ENCODE results near the gene ASXL3.
A peak's percentile ranks its signal among the peaks of the same experiment; 100 is the strongest.

ASXL3 gene

DNA sequence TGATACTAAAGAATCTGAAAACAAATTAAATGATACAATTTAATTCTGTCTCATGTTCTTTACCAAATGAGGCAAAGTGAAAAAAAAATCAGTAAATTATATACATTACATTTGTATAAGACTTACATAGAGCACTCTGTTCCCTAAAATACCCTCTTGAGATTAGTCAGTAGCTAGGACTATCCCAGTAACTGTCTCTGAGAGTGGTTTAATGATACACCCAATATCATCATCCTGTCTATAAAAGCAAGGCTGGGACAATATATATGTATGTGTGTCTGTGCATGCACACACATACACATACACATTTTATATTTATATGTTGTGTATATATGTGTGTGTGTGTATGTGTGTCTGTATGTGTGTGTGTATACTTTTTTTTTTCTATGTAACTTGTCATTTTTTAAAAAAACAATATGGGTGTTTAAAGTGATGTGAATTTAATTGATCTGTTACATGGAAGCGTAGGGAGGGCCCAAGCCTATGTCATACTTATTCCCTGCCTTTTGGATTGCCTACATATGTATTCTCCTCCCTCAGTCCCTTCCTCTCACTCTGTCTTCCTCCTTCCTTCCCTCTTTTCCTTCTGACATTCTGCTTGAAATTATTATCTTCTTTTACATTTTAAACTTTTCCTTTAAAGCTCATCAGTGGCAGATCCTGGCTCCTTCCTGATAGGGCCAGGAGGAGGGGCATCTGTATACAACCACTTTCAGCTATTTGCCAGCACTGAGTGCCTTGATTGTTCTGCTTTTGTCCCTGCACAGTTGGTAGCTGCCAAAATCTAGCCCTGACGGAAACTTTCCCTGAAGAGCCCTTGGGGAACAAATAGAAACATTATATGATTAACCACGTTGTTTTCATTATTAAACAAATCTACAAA, 6.8 kb downstream of the ASXL3 start:
- DNase-seq: no peak

DNA sequence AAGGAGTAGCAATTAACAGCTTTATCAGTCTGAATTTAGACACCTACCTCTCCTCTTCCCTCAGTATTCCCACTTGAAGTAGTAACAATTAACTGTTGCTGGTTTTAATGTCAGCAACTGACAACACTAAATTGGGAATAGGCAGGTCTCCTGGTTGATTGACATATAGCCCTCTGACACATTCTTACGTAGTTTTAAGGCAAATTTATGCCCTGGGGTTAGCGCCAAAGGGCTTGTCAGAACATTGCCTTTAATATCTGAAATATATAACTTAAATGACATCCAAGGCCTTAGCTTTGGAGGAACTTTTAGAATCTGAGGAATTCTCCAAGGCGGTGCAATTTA, 7.4 kb downstream of the ASXL3 start:
- DNase-seq: no peak

DNA sequence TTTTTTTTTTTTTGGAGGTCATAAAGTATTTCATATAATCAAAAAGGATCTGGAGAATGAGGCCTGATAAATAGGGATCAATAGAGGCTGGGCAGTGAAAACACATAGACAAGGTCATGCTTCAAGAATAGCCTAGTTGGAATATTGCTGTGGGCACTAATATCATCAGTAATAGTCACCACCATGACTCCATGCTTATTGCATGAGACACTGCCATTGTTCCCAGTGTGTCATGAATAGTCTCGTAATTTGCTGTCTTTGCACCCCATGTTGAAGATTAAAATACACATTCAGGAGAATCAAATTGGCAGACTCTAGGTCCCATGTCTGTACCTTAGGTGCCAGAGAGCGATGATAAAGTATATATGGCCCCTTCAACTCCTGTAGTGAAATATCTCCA, 10.3 kb downstream of the ASXL3 start:
- no peak for DNase-seq

DNA sequence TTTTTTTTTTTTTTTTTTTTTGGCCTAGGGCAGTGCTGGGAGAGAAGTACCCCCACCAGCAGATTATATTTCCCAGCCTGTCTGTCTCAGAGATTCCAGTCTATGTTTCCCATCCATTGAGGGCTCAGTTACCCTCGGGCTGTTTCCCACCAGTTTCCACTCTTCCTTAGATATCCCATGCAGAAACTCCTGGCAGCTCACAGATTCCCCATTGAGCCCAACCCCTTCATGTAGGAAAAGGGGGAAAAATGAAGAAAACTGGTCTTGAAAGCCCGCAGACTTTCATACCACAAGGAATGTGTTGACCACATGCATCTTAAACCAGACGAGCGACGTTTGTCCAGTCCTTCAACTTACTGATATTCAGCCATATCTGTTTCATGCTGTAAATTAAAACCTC, 15.2 kb downstream of the ASXL3 start:
- DNase-seq: no peak

DNA sequence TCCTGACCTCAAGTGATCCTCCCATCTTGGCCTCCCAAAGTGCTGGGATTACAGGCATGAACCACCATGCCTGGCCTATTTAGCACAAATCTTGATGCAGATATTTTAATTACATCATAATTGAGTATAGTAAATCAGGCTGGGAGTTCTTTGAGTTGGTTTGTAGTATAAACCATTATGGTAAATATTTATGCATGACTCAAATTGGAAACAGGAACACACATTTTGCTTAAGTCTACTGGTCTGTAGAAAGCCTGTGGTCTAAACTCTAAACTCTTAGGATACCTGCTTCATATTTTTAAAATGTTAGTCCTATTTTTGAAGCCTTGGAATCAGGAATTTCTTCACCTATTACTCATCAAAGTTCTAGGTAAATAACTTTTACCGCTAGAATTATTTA, 16.8 kb downstream of the ASXL3 start:
- no peak for DNase-seq

DNA sequence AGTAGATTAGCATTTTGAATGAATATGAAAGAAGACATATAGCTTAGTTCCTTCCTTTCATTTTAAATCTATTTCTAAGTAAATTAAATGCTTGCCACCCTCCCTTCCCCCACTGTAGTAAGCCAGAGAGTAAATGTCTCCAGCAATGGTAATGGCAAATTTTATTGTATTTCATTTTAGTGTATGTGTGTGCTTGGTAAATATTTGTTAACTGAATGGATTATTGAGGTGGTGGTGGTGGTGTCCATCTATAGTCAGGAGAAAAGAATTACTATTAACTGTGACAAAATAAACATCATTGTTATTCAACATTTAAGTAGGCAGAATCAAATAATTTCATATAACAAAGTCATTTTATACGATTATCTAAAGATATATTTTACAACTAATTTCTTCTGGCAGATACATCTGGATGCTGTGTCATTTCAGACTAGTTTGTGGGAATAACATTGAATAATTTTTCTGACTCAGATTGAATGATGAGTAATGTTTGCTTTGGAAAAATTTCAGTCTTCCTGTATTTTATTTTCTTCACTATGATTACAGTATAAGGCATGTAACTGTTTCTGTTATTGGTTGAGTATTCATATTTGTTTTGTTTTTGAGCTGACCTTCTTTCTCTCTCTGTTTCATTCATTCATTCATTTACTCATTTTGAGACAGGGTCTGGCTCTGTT, 18.3 kb downstream of the ASXL3 start:
- DNase-seq: no peak

DNA sequence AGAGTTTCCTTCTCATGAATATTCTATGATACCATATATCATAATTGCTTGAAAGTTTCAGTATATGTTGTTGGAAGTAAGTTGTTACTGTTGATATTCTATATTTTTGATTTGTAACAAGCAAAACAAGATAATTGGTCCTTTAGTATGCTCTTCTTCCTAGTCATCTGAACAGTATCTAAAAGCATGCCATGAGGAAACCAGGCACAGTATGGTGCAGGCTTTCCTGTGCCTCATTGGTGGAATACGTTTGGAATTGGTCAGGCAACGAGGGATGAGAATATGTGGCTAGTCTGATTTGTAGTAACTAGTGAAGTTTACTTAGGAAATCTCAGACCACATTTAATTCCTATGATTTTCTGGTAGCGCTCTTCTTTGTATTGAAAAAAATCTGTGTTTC, 22.8 kb downstream of the ASXL3 start:
- DNase-seq: no peak

DNA sequence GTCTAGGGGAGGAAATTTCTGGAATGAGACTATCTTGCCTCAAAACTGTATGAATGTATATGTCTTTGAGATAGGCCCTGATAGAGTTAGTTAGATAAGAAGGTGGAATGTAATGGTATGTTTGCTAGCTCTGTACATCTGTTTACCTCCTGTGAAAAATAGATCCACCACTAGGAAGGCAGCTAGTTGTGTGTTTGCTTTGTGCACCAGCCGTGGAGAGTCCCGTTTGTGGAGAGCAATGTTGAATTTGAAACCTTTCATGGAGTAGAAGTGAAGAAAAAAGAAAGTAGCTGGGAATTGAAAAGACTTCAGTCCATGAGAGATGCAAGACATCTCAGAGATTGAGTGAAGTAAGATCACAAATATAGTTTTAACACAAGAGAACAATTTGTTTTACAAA, 25.4 kb downstream of the ASXL3 start:
- DNase-seq: no peak

DNA sequence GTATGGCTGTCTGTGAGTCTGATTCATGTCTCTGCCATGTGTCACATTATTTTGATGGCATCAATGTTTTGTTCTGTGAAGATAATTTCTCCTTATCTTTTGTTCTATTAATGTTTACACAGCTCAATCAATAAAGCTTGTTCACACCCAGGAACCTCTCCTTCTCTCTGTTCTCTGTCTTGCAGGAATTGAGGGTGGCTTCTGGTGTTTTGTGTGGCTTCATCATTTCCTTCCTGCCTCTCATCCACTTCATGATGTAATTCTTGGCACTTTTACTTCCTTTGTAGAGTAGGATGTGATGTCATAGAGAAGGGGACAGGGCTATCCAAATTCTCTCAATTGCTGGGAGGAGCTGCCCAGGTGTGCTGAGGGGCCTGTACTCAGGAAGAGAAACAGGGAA, 27.2 kb downstream of the ASXL3 start:
- no peak for DNase-seq

DNA sequence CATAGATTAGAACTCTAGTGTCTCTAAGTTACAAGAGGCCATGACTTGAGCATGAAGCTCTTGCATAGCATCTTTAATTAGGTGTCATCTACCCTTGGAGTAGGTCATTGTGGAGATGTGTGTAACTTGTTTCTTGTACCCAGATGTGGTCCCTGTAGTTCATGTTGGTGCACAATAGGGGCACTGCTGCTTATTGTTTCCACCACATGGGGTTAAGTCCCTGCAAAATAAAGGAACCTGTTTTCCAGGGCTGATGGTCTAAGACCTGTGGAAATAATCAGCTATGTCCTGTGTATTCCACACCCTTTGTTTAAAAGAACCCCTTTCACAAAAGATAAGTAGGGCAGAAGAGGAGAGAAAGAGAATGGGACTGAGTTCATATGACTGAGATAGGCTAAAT, 28.6 kb downstream of the ASXL3 start:
- DNase-seq: no peak

DNA sequence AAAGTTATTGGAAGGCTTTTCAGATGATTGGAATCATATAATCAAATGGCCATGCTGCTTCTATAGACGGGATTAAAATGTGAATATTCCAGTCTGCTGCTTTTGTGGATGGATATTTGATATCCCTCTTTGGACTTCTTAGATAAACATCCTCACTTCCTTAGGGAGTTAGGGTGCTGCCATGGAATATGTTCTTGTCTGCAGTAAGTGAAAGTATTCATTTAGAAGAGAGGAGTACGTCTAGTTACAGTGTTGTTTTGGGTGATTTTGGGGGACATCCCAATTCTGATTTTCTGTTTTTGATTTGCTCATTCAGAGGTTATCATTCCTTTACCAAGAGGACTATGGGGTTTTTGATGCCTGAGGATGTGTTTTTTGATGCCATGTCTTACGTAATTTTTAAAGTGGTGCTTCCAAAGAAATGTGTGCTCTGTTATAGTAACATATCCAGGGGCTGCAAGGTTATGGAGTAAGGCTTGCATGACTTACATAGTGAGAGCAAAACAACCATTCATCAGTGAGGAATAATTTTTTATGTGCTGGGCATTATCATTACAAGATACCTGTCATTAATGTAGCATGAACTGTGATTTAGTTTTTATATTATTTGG, 33.6 kb downstream of the ASXL3 start:
- DNase-seq: peak; percentile 25

DNA sequence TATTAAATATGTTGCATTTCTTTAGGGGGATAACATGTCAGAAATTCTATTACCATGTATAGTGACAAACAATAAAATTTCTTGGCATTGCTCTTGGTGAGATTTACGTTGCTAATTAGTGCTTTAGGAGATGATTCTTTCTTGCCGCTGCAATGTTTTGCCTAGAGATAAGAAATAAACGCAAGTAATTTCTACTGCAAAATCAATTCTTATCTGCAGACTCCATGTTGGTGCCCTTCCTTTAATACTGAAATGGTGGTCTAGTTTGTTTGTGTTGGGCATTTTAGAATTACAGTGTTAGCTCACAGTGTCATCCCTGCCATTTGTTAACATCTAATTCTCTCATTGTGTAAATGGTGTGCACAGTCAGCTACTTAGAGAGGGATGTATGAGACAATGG, 34.6 kb downstream of the ASXL3 start:
- no peak for DNase-seq

DNA sequence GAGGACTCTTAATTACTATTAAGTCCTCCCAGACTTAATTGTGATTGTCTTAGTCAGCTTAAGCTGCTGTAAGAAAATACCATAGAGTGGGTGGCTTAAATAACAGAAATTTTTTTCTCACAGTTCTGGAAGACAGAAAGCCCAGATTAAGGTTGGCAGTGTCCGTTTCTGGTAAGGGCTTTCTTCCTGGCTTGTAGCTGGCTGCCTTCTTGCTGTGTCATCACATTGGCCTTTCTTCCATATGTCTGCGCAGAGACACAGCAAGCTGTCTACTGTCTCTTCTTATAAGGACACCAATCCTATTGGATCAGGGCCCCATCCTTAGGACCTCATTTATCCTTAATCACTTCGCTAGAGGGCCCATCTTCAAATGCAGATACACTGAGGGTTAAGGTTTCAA, 38.5 kb downstream of the ASXL3 start:
- DNase-seq: no peak

DNA sequence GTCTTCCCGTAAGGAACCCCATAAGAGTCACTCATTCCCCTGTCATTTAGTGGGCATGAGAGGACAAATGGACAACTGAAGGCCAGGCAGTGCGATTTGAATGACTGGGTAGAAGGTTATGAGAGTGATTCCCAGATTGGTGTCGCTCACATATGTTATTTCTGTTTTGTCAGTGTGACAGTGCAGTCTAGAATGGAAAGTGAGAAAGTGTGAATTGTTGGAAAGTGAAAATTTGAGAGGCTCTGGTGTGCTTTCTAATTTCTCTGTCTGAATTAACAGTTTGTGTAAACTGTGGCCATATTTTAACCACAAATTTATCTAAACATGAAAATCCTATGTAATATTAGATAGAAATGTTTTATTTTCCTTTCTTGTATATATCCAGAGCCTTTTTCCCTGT, 49.1 kb downstream of the ASXL3 start:
- DNase-seq: no peak

DNA sequence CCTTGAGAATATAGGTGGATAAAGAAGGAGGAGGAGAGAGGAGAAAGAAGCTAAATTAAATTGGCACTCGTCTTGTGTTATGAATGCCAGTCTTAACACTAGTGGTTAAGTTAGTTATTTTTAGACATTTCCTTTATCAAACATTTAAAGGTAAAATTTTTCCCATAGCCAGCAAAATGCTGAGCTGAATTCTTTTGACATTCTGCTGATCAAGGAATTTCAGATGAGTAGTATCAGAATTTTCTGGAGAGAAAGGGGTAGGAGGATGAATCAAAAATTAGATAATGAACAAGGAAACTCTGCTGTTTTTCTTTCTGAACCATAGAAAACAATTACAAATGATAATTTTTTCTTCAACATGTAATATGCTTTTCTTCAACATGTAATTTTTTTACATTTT, 52.5 kb downstream of the ASXL3 start:
- no peak for DNase-seq

DNA sequence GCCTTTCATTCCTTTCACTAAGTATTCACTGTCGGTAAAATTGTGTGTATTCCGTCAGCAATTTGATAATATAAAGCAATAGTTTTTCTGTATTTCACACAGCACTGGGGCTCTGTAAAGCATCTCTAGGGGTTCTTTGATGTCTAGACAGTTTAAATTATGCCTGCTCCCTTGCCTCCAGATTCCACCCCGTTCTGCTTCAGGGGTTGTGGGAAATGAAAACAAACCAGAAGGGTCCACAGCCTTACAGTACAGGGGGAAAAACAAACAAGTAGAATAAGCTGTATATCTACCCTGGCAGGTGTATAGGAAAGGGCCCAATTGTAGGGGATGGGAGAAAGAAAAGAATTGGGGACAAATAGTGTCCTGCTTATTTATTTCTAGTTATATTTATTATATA, 63.1 kb downstream of the ASXL3 start:
- DNase-seq: no peak

DNA sequence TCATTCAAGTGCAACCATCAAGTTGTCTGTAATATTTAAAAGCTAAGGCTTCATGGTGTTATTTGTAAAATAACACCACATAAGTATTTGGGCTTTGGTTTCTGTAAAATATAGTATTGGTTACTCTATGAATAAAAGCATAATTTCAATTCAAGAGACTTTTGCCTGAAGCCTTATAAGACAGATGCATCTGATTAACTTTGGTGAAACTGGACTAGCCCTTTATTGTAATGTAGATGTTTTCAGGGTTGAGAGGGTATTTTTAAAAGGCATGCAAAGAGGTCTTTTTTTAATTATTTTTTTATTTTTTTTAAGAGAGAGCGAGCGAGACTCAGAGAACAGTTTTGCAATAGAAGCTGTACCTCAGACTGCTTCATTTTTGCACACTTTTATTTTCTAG, 66.5 kb downstream of the ASXL3 start:
- DNase-seq: no peak

DNA sequence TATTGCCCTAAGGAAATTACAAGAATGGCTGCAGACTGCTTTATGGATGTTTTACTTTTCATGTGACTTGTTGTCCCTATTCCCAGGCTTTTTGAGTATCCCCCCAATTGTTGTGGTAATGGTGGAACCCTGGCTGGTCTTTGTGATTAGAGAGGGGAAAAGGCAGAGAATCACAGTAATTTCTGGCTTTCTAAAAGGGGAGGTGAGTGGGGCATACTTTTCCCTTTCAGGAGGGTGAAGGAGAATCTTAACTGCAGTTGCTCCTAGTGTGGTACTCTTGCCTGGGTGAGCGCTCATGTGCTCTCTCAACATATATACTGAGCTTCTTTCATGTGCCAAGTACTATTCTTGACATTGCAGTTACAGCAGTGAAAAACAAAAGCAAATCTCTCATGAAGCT, 69.3 kb downstream of the ASXL3 start:
- DNase-seq: no peak

DNA sequence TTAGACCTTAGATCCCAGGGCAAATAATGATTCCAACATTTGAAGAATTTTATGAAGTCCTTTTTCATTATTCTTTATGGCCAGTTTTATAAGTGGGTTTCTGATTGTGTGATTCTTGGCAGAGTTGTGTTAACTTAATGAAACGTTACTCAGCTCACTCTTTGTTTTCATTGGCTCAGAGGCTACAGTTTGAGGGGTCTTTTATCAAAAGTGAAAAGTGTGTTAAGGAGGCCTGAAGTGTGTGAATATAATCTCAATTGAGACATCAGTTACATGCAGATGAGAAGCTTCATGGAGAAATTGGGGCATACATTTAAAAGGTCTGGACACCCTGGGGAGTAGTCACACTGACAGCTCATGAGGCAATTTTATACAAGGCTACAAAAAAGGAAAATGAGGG, 74.6 kb downstream of the ASXL3 start:
- no peak for DNase-seq

DNA sequence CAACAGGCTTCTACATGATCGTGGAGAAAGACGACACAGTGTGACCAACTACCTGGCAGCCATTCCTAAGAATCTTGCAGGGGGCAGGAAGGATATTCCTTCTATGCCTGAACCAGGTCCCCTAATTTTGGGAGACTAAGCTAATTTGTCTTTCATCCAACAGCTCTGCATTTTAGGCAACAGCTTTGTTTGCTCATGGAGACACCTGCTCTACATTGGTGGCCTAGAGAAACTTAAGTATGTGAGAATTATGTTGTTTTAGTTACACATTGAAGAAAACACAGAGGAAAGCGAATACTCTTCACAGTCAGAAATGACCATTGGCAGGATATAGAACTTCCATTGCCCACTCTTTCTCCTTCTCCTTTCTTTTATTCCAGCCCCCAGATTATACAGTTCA, 75.2 kb downstream of the ASXL3 start:
- DNase-seq: no peak

DNA sequence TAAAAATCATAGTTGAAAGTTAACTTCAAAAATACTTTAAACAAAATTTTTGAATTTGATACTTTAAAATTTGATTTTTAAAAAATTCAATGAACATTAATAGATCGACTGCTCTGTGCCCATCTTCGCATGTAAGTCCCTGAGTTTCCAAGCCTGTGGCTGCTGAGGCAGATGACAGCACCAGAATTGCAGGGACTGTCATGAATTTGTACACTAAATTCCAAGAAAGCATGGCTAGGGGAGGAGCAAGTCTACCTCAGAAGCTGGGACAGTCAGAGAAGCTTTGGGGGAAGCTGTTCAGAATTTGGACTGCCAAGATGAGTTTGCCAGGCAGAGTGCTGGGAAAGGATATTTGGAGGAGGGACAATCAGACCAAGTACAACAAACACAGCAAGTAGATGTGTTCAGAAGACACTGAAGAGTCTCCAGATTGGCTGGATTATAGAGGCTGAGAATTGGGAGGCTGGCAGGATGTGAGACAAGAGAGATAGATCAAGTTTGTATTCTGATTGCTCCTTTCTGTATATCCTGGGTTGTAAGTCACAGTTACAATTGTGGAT, 79.0 kb downstream of the ASXL3 start:
- DNase-seq: no peak

DNA sequence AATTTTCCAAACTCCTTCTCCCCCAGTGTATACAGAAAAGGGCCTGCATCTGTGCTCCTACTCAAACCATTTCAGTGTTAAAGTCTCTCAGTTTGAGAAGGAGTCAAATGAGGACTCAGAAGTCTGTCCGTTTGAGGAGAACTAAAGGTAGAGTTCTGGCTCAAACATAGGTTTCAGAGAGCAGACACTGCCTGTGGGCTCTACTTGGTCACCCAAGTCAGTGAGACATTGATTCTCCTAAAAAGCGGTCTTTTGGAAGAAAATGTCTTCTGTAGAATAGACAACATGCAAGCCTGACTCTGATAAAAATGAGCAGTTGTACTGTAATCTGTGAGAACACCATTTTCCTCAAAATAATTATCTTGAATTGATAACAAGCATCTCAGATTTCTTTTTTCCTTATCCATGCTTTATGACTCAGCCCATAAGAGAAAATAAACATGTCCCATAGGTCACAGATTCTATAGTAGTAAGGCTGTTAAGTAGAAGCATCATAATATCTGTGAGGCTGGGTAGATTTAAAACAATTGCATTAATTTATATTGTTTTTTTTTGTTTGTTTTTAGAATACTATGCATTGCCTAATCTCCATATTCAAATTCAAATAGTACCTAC, 82.8 kb downstream of the ASXL3 start:
- DNase-seq: no peak

DNA sequence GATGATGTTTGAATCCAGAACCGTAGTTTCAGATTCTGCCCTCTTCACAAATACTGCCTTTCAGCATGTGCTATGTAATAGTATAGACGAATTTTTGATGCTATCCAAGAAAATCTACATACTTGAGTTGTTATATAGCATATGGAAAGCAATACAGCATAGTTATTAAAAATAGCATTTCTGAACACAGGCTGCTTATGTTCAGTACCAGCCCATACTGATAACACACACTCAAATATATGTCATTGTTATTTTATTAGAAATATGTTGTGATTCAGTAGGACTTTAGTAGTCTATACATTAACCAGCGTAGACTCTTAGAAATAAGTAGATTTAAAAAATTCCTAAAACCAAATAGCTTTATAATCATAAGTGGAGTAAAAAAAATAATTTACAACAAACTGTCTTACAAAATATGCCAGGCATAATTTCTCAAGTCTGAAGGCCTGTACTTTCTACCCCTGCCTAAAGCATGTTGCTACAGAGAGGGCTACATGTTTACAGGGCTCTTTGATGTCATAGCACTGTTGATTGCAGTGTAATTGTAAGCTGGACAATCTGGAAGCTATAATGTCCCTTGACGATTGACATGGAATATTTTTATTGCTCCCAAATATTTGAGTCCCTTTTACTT, 86.3 kb downstream of the ASXL3 start:
- no peak for DNase-seq
